ENCODE measurements around the gene HTR5A. TPM values are rescaled to one million over a fixed set of nuclear protein-coding genes. Genes with fewer than 3 reads are reported as not detected.

Gene HTR5A
- total and polyA plus RNA-seq, 2 donors (not counting 3 experiments of a cell fraction or from before 2014, with no cell fraction given) = not detected

DNA sequence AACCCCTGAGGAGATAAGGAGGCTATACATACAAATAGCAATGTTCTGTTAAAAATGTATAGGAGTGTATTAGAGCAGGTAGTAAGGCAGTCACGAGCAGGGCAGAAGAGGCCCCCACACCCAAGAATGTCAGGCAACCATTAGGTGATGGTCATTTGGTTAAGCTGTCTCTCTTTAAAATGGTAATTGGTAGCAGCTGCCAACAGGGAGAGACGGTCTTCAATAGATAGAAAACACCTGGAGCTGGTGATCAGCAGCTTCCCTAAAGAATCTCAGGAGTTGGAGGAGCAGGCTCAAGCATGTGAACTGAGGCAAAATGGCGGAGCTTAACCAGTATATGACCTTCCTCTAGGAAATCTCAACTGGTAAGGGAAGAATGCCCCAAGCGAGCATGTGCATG is 26.4 kb upstream of the HTR5A start:
- no peak overlapping the region for H3K9ac ChIP-seq (replicated peaks; ENCODE audit: extremely low read depth, insufficient read depth, low read length)
- intact Hi-C loops (cut with micrococcal nuclease) (no loop called here), dilution Hi-C loops (cut with MboI; ENCODE audit: extremely low pct_ligation_motif_present, low sequenced_read_pairs) (no loop called here)
- BruUV-seq (replicated peaks) = no TSS peak
- H3K79me2 ChIP-seq (ENCODE audit: control insufficient read depth, insufficient read depth, low read length) = no peaks in the 10 kb centered on the region
- H3K4me2 ChIP-seq (ENCODE audit: insufficient read depth, low read length) = no peak overlapping the region
- POLR2A ChIA-PET = no interaction called here
- DNase-seq (ENCODE audit: low read depth, low spot score) = no peak
- H3K27ac ChIP-seq (ENCODE audit: insufficient read depth, low read depth, low read length) = no peak overlapping the region
- H3K27me3 ChIP-seq (ENCODE audit: control insufficient read depth in 2 of 2, insufficient read depth in 2 of 2, low read length in 2 of 2) = no peaks in the 10 kb centered on the region
- H3K36me3 ChIP-seq (ENCODE audit: control insufficient read depth in 2 of 2, extremely low read depth in 1 of 2, insufficient read depth in 2 of 2, low read length in 2 of 2) = no peaks in the 10 kb centered on the region
- no peaks in the 10 kb centered on the region for H3K9me3 ChIP-seq (replicated peaks; ENCODE audit: control insufficient read depth, insufficient read depth, low read length)
- no peak for FAIRE-seq
- H3K4me1 ChIP-seq (ENCODE audit: control insufficient read depth, extremely low read depth, insufficient read depth, low read length) = no peaks in the 10 kb centered on the region
- CTCF ChIA-PET = no interaction called here
- no peak for TF ChIP-seq EZH2 (IDR thresholded peaks at IDR 0.05; ENCODE audit: borderline replicate concordance, low read depth, low read length, severe bottlenecking)
- no peak for TF ChIP-seq MYC (IDR thresholded peaks at IDR 0.05; ENCODE audit: low read depth, low read length)
- TF ChIP-seq FOS (IDR thresholded peaks at IDR 0.05; ENCODE audit: borderline replicate concordance, insufficient read depth, low read length) = no peak
- TF ChIP-seq POLR2A (IDR thresholded peaks at IDR 0.05; ENCODE audit: low read depth, low read length) = no peak
- no peak for TF ChIP-seq POLR2AphosphoS5 (IDR thresholded peaks at IDR 0.05; ENCODE audit: insufficient read depth, low read depth, low read length)
- TF ChIP-seq, protein P1, sequence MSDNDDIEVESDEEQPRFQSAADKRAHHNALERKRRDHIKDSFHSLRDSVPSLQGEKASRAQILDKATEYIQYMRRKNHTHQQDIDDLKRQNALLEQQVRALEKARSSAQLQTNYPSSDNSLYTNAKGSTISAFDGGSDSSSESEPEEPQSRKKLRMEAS (IDR thresholded peaks at IDR 0.05; ENCODE audit: insufficient read depth, insufficient read length) = no peak
- TF ChIP-seq JUN (IDR thresholded peaks at IDR 0.05; ENCODE audit: borderline replicate concordance, insufficient read depth, insufficient read length, low read depth) = no peak
- TF ChIP-seq GATA2 (IDR thresholded peaks at IDR 0.05; ENCODE audit: insufficient read depth, insufficient read length, low read depth, low read length) = no peak
- TF ChIP-seq, protein P2, sequence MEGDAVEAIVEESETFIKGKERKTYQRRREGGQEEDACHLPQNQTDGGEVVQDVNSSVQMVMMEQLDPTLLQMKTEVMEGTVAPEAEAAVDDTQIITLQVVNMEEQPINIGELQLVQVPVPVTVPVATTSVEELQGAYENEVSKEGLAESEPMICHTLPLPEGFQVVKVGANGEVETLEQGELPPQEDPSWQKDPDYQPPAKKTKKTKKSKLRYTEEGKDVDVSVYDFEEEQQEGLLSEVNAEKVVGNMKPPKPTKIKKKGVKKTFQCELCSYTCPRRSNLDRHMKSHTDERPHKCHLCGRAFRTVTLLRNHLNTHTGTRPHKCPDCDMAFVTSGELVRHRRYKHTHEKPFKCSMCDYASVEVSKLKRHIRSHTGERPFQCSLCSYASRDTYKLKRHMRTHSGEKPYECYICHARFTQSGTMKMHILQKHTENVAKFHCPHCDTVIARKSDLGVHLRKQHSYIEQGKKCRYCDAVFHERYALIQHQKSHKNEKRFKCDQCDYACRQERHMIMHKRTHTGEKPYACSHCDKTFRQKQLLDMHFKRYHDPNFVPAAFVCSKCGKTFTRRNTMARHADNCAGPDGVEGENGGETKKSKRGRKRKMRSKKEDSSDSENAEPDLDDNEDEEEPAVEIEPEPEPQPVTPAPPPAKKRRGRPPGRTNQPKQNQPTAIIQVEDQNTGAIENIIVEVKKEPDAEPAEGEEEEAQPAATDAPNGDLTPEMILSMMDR (IDR thresholded peaks at IDR 0.05; ENCODE audit: extremely low read depth in 1 of 2, insufficient read depth in 1 of 2, low read depth in 1 of 2, low read length in 2 of 2) = no peak
- no peak overlapping the region for H3K4me3 ChIP-seq (replicated peaks in 1 of 3; ENCODE audit: insufficient read depth in 1 of 3, low read depth in 1 of 3, low read length in 3 of 3)
- H4K20me1 ChIP-seq (replicated peaks; ENCODE audit: control insufficient read depth, extremely low read depth, insufficient read depth, low read length) = no peaks in the 10 kb centered on the region
- no peaks in the 10 kb centered on the region for H3K9me1 ChIP-seq (replicated peaks; ENCODE audit: control insufficient read depth, extremely low read depth, insufficient read depth, low read length)
- H2AFZ ChIP-seq (ENCODE audit: low read depth, low read length) = no peak overlapping the region

Data from endothelial cell of umbilical vein (primary cell).